ENCODE data around the gene TCEAL9. TPM values are rescaled to one million over a fixed set of nuclear protein-coding genes. Genes with fewer than 3 reads are reported as not detected.

TCEAL9 gene
- total RNA-seq, 4 donors from 2014 or later: 26.1 to 95.6 (median 52.6) TPM

- Histone ChIP-seq H3K36me3 (no peaks in the 10 kb centered on the region), H3K9me3 (no peaks in the 10 kb centered on the region), H3K4me3 (no peak overlapping the region), H3K27me3 (no peaks in the 10 kb centered on the region), H3K27ac (no peak overlapping the region), H3K4me1 (no peaks in the 10 kb centered on the region)
- intact Hi-C loops (cut with DNase I; ENCODE audit: low total_unique reads): no loop called here
- TF ChIP-seq POLR2A (IDR thresholded peaks at IDR 0.05): no peak
- TF ChIP-seq CTCF (IDR thresholded peaks at IDR 0.05): no peak
- no peak for DNase-seq
Observed at GRCh38 chrX:103396186-103396585, 39.9 kb downstream of the TCEAL9 start.

- no peaks in the 10 kb centered on the region for H3K4me1 ChIP-seq
- no peak for TF ChIP-seq CTCF (IDR thresholded peaks at IDR 0.05)
- no peak for TF ChIP-seq POLR2A (IDR thresholded peaks at IDR 0.05)
- no peaks in the 10 kb centered on the region for H3K36me3 ChIP-seq
- no peaks in the 10 kb centered on the region for H3K27me3 ChIP-seq
- no peak for DNase-seq
- H3K9me3 ChIP-seq: no peaks in the 10 kb centered on the region
- H3K4me3 ChIP-seq: no peak overlapping the region
- no peak overlapping the region for H3K27ac ChIP-seq
- intact Hi-C loops (cut with DNase I; ENCODE audit: low total_unique reads): no loop called here
Observed at GRCh38 chrX:103396660-103397059, 40.4 kb downstream of the TCEAL9 start.

- Histone ChIP-seq H3K27ac (no peak overlapping the region), H3K36me3 (no peaks in the 10 kb centered on the region), H3K4me1 (no peaks in the 10 kb centered on the region), H3K4me3 (no peak overlapping the region), H3K9me3 (no peaks in the 10 kb centered on the region), H3K27me3 (no peaks in the 10 kb centered on the region)
- no peak for DNase-seq
- TF ChIP-seq POLR2A (IDR thresholded peaks at IDR 0.05) (no peak), CTCF (IDR thresholded peaks at IDR 0.05) (no peak)
- intact Hi-C loops (cut with DNase I; ENCODE audit: low total_unique reads): no loop called here
Observed at GRCh38 chrX:103397707-103398106, 41.4 kb downstream of the TCEAL9 start.

- H3K27ac ChIP-seq: no peak overlapping the region
- no peak for TF ChIP-seq POLR2A (IDR thresholded peaks at IDR 0.05)
- no peak for TF ChIP-seq CTCF (IDR thresholded peaks at IDR 0.05)
- no peak overlapping the region for H3K4me3 ChIP-seq
- no peaks in the 10 kb centered on the region for H3K36me3 ChIP-seq
- no peaks in the 10 kb centered on the region for H3K9me3 ChIP-seq
- DNase-seq: no peak
- intact Hi-C loops (cut with DNase I; ENCODE audit: low total_unique reads): no loop called here
- H3K27me3 ChIP-seq: no peaks in the 10 kb centered on the region
- no peaks in the 10 kb centered on the region for H3K4me1 ChIP-seq
Observed at GRCh38 chrX:103398421-103398864, 42.1 kb downstream of the TCEAL9 start.

- no peak for DNase-seq
- Histone ChIP-seq H3K4me1 (no peaks in the 10 kb centered on the region), H3K27ac (no peak overlapping the region), H3K4me3 (no peak overlapping the region), H3K27me3 (no peaks in the 10 kb centered on the region), H3K36me3 (no peaks in the 10 kb centered on the region), H3K9me3 (no peaks in the 10 kb centered on the region)
- intact Hi-C loops (cut with DNase I; ENCODE audit: low total_unique reads): no loop called here
- TF ChIP-seq CTCF (IDR thresholded peaks at IDR 0.05) (no peak), POLR2A (IDR thresholded peaks at IDR 0.05) (no peak)
Observed at GRCh38 chrX:103399744-103400143, 43.4 kb downstream of the TCEAL9 start.

All from uterus (tissue), 4 donors.